HG03575 (cell line): ENCODE data around the gene GPBAR1.

ENCODE experiments used
- ATAC-seq: cut with Tn5 transposase; IDR thresholded peaks from one replicate; pipeline ENCODE4 v1.9.1; 2021; ENCODE audit not compliant: unreplicated experiment, insufficient number of reproducible peaks, low FRiP score; ENCODE audit errors: extremely low read depth

The GPBAR1 gene

GRCh38 chr2:218280260-218280870 lies 19.6 kb downstream of the GPBAR1 start:
- ATAC-seq = no peak

- no peak for ATAC-seq
Measured at GRCh38 chr2:218281449-218281848, 20.6 kb downstream of the GPBAR1 start.

- ATAC-seq = no peak
Measured at GRCh38 chr2:218282173-218282991, 21.6 kb downstream of the GPBAR1 start.

GRCh38 chr2:218284106-218284811 lies 23.4 kb downstream of the GPBAR1 start:
- ATAC-seq = peak; percentile 37

GRCh38 chr2:218285604-218286003 lies 24.8 kb downstream of the GPBAR1 start:
- no peak for ATAC-seq

- ATAC-seq = peak; percentile 34
Measured at GRCh38 chr2:218286570-218287459, 26.0 kb downstream of the GPBAR1 start.

GRCh38 chr2:218289639-218290315 lies 29.0 kb downstream of the GPBAR1 start:
- no peak for ATAC-seq

- ATAC-seq = no peak
Measured at GRCh38 chr2:218290316-218291261, 29.8 kb downstream of the GPBAR1 start.

- ATAC-seq = no peak
Measured at GRCh38 chr2:218291318-218292047, 30.7 kb downstream of the GPBAR1 start.

GRCh38 chr2:218292048-218293014 lies 31.5 kb downstream of the GPBAR1 start, which contains the start of gene TMBIM1:
Gene TMBIM1, minus strand, starts transcription at chr2:218292503. Its CDS starts 10,362 bp downstream, at chr2:218282141.
- no peak for ATAC-seq

- ATAC-seq = no peak
Measured at GRCh38 chr2:218293715-218294429, 33.1 kb downstream of the GPBAR1 start.

- ATAC-seq = no peak
Measured at GRCh38 chr2:218294430-218295022, 33.7 kb downstream of the GPBAR1 start.

GRCh38 chr2:218295029-218295428 lies 34.2 kb downstream of the GPBAR1 start:
- no peak for ATAC-seq

GRCh38 chr2:218296200-218296599 lies 35.4 kb downstream of the GPBAR1 start:
- ATAC-seq = no peak

GRCh38 chr2:218296847-218297246 lies 36.0 kb downstream of the GPBAR1 start:
- ATAC-seq = no peak
